Measurements from ENCODE around the gene CUL3. TPM values are rescaled to one million over a fixed set of nuclear protein-coding genes. Genes with fewer than 3 reads are reported as not detected.

The CUL3 gene
- total RNA-seq, 1 donor from 2014 or later: 74.4 TPM

DNA sequence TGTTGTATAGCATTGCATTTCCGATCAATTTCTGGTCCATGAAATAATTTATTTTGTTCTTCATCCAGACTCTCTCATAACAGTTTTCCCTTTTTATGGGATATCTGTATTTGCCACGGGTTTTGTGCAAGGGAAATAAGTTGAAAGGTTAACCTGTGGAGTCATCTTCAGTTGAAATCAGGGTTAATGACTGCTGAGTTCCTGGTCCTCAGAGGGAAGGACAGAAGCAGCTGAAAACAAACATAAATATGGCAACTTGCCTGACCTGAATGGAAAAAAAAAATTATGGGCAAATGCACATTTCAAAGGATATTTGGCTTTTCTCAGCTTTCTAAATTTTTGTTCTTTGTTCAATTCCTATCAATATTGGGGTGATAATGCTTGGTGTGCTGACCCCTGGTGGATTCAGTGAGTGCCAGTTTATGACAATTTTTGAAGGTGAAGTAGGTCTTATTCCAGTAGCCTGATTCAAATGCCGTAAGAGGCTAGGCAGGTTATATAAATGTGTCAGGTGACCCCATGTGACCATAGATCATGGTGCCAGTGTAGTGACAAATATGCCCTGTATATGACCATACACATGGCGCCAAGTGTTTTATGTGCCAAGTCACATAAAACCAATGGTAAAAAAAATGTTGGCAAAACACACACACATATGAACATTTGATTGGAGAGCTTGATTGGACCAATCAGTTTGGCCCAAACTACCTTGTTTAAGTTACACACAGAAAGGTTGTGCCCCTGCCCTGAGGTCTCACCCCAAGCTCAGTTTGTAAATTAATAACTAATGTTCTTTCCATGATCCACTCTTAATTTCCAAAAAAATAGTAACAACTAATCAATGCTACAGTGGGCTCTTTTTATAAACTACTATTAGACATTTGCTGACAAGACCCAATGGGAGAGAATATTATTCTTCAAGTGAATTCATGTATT is 135.7 kb downstream of the CUL3 start:
- Histone ChIP-seq H3K27me3 (ENCODE audit: low read depth) (peaks cover 7% of the 10 kb centered on the region), H3K36me3 (no peaks in the 10 kb centered on the region), H3K4me3 (no peak overlapping the region), H3K4me1 (no peaks in the 10 kb centered on the region), H3K27ac (replicated peaks) (no peak overlapping the region), H3K9me3 (replicated peaks) (peaks cover 11% of the 10 kb centered on the region)
- intact Hi-C loops (cut with micrococcal nuclease): loop anchor here (5.0 kb wide), 1 partner anchor 77 kb away; no protein-coding TSS in a partner anchor
- peak; percentile 66 for TF ChIP-seq CTCF (IDR thresholded peaks at IDR 0.05; ENCODE audit: borderline replicate concordance)
- no peak for DNase-seq

DNA sequence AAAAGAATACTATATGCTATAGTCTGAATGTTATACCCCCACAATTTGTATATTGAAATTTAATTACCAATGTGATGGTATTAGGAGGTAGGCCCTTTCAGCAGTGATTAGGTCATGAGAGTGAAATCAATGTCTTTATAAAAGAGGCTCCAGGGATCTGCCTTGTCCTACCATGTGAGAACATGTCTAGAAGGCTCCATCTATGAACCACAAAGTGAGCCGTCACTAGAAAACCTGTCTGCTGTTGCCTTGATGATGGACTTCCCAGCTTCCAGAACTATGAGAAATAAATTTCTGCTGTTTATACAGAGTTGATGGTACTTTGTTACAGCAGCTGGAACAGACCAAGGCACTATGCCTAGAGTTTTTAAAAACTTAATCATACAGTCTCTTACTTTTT is 136.9 kb downstream of the CUL3 start:
- intact Hi-C loops (cut with micrococcal nuclease): loop anchor here (5.0 kb wide), 1 partner anchor 76 kb away; no protein-coding TSS in a partner anchor
- TF ChIP-seq CTCF (IDR thresholded peaks at IDR 0.05; ENCODE audit: borderline replicate concordance): no peak
- no peaks in the 10 kb centered on the region for H3K36me3 ChIP-seq

DNA sequence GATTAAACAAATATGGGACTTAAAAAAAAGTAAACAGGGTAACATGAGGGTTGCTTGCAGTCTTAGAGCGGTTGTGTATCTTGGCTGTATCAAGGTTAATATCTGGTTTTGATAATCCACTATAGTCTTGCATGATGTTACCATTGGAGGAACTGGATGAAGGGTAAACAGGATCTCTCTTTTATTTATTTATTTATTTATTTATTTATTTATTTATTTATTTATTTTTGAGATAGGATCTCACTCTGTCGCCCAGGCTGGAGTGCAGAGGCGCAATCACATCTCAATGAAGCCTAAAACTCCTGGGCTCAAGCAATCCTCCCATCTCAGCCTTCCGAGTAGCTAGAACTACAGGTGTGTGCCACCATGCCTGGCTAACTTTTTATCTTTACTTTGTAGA is 140.4 kb downstream of the CUL3 start:
- no peaks in the 10 kb centered on the region for H3K36me3 ChIP-seq
- H3K9me3 ChIP-seq (replicated peaks): no peaks in the 10 kb centered on the region
- no peak overlapping the region for H3K4me3 ChIP-seq
- no peak overlapping the region for H3K27ac ChIP-seq (replicated peaks)
- peaks cover 12% of the 10 kb centered on the region for H3K4me1 ChIP-seq
- H3K27me3 ChIP-seq (ENCODE audit: low read depth): peaks cover 34% of the 10 kb centered on the region
- DNase-seq: no peak
- intact Hi-C loops (cut with micrococcal nuclease): loop anchor here (5.0 kb wide), 1 partner anchor 72 kb away; no protein-coding TSS in a partner anchor
- no peak for TF ChIP-seq CTCF (IDR thresholded peaks at IDR 0.05; ENCODE audit: borderline replicate concordance)

More for the DNA sequence above, 136.9 kb downstream of the CUL3 start:
- DNase-seq: no peak
- Histone ChIP-seq H3K27ac (replicated peaks) (no peak overlapping the region), H3K9me3 (replicated peaks) (peaks cover 5% of the 10 kb centered on the region), H3K4me1 (no peaks in the 10 kb centered on the region), H3K27me3 (ENCODE audit: low read depth) (peaks cover 19% of the 10 kb centered on the region), H3K4me3 (no peak overlapping the region)

DNA sequence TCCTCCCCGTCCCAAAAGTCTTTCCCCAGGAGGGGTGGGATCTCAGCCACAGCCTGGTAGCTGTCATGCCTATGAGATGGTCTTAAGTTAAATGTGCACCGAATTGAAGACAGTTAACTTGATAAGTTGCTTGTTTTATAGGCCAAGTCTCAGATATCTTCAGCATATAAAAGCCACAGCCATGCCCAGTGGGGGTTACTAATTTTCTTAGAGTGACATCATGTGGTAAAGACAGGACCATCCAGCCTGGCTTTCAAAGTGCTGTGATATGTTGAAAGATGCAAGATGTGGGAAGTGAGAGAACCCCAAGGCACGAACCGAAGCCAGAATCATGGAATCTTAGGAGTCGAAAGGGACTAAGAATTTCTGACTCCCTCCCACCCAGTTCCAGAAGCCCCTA is 141.1 kb downstream of the CUL3 start:
- intact Hi-C loops (cut with micrococcal nuclease): no loop called here
- no peak overlapping the region for H3K27ac ChIP-seq (replicated peaks)
- H3K9me3 ChIP-seq (replicated peaks): no peaks in the 10 kb centered on the region
- no peaks in the 10 kb centered on the region for H3K36me3 ChIP-seq
- H3K27me3 ChIP-seq (ENCODE audit: low read depth): peaks cover 34% of the 10 kb centered on the region
- TF ChIP-seq CTCF (IDR thresholded peaks at IDR 0.05; ENCODE audit: borderline replicate concordance): no peak
- DNase-seq: no peak
- H3K4me3 ChIP-seq: no peak overlapping the region
- H3K4me1 ChIP-seq: peaks cover 12% of the 10 kb centered on the region

DNA sequence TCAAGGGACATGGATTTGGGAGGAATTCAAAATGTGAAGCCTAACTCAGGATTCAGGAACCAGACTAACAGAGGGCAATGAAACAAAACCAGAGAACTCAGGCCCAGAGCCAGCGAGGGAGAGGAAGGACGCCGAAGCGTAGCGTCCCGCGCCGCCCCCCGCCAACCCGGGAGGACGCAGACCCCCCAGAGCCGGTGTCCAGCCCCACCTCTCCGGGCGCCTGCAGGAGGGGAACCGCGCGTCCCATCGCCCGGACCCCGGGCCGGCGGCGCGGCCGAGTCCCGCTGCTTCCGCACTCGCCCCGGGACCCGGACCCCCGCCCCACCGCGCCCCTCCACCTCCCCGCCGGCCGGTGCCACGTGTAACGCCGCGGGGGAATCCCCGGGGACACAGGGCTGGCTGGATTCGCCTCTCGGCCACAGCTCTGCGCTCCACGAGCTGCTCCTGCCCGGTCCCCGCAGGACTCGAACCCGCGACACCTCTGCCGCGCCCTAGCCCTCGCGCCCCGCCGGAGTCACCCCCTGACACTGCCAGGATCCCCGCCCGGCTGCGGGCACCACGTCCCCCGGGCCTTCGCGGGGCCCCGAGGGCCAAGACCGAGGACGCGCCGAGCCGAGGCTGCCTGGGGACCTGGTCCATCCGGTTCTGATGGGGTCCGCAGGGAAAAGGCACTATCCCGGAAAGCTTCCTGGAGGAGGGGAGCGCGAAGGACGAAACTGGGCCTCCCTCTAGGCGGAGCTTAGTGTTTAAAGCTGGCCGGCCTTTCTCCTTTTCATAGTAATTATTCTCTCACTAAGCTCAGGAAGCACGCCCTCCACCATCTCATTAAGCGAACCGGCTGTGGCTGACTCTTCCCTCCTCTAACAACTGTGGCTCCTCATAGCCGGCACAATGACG is 142.8 kb downstream of the CUL3 start:
- TF ChIP-seq CTCF (IDR thresholded peaks at IDR 0.05; ENCODE audit: borderline replicate concordance): no peak
- intact Hi-C loops (cut with micrococcal nuclease): no loop called here
- Histone ChIP-seq H3K36me3 (no peaks in the 10 kb centered on the region), H3K27ac (replicated peaks) (no peak overlapping the region), H3K27me3 (ENCODE audit: low read depth) (peaks cover 34% of the 10 kb centered on the region), H3K4me1 (peaks cover 12% of the 10 kb centered on the region), H3K9me3 (replicated peaks) (peaks cover 8% of the 10 kb centered on the region), H3K4me3 (peak overlapping the region; percentile 70)
- no peak for DNase-seq

Measured in left ventricle myocardium inferior (tissue), 1 donor.